Activated CD4-positive, alpha-beta memory T cell treated with anti-CD3 and anti-CD28 coated beads for 36 hours (primary cell): ENCODE data around the gene CLSTN2. TPM values are rescaled to one million over a fixed set of nuclear protein-coding genes. Genes with fewer than 3 reads are reported as not detected.

Source experiments
- CTCF ChIA-PET: fragments of 350-600 bp; sonication (Branson Sonifier 250); formaldehyde crosslinking; loops from one replicate; lab custom pipeline; 2021; ENCODE audit warnings: antibody characterized with exemption, inconsistent platforms; lab: Charles Lee
- POLR2A ChIA-PET: fragments of 350-600 bp; sonication (Branson Sonifier 250); formaldehyde crosslinking; loops from one replicate; lab custom pipeline; 2021; ENCODE audit warnings: antibody characterized with exemption; lab: Charles Lee
- DNase-seq: peaks from one replicate; pipeline ENCODE4 v3.0.0-alpha.2; 2020
- H3K27ac Mint-ChIP-seq: one replicate; pipeline ENCODE4 v1.8.0; 2021; ENCODE audit warnings: mixed read lengths
- H3K27me3 Mint-ChIP-seq: one replicate; pipeline ENCODE4 v1.8.0; 2021; ENCODE audit warnings: mixed read lengths
- H3K36me3 Mint-ChIP-seq: one replicate; pipeline ENCODE4 v1.8.0; 2021; ENCODE audit warnings: mixed read lengths
- H3K4me1 Mint-ChIP-seq: one replicate; pipeline ENCODE4 v1.8.0; 2021; ENCODE audit warnings: low read depth, mixed read lengths
- H3K4me3 Mint-ChIP-seq: one replicate; pipeline ENCODE4 v1.8.0; 2021; ENCODE audit warnings: mild to moderate bottlenecking, mixed read lengths
- H3K9me3 Mint-ChIP-seq: one replicate; pipeline ENCODE4 v1.8.0; 2021; ENCODE audit warnings: mixed read lengths
- intact Hi-C: fragments of 100-400 bp; cut with micrococcal nuclease; formaldehyde crosslinking; loops from one replicate; pipeline ENCODE4 v1.15.1; 2023
- total RNA-seq, 2 experiments: library from RNA; stranded (reverse); gene quantifications; one replicate each; pipeline ENCODE4 v1.2.3, GENCODE V29; 2021

Gene CLSTN2
- total RNA-seq, 2 experiments from 2014 or later: not detected

DNA sequence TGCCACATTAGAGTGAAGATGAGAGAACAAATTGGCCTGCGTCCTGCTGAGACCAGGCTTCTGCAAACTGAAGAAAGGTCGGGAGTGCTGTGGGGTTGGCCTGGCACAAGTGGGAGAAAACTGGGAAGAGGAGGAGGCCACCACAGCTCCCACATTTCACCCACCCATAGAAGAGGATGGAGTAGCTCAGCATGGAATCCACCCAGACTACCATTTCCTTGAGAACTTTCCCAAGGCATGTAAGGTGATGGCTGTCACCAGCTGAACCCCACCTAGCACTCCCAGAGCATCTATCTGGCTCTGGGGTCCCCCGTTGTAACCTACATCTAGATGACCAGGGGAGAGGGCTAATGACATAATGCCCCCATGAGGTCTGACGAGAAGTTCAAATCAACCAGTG is 622.5 kb downstream of the CLSTN2 start:
- DNase-seq: no peak
- Mint-ChIP-seq H3K4me1 (no peaks in the 10 kb centered on the region), H3K9me3 (no peaks in the 10 kb centered on the region), H3K27ac (no peak overlapping the region), H3K27me3 (peaks cover 2% of the 10 kb centered on the region), H3K4me3 (no peak overlapping the region), H3K36me3 (no peaks in the 10 kb centered on the region)
- ChIA-PET POLR2A (no interaction called here), CTCF (no interaction called here)
- intact Hi-C loops: no loop called here

DNA sequence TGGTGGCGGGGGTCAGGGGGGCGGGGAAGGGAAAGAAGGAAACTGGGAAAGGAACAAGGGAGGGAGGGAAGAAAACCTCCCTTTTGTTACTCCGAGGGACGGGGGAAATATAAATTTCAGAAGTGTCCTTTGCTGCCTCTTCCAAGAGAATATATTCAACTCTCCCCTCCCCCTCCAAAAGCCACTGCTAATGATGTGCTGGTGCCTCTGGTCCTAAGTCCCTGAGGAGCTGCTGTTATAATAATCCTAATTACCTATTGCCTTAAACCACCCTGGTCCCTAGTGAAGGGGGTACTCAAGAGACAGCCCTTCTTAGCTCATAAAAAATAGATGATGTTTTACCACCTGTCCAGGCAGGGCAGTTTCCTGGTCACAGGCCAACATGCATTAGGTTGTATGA is 624.6 kb downstream of the CLSTN2 start:
- CTCF ChIA-PET: no interaction called here
- Mint-ChIP-seq H3K4me1 (no peaks in the 10 kb centered on the region), H3K36me3 (no peaks in the 10 kb centered on the region), H3K4me3 (no peak overlapping the region), H3K27ac (no peak overlapping the region), H3K9me3 (no peaks in the 10 kb centered on the region), H3K27me3 (peaks cover 2% of the 10 kb centered on the region)
- no peak for DNase-seq
- intact Hi-C loops: no loop called here
- POLR2A ChIA-PET: no interaction called here

GRCh38 chr3:140563206-140563760 is 628.3 kb downstream of the CLSTN2 start:
- intact Hi-C loops: no loop called here
- CTCF ChIA-PET: no interaction called here
- no peaks in the 10 kb centered on the region for H3K4me1 Mint-ChIP-seq
- H3K27me3 Mint-ChIP-seq: peaks cover 2% of the 10 kb centered on the region
- POLR2A ChIA-PET: no interaction called here
- no peak for DNase-seq
- H3K36me3 Mint-ChIP-seq: no peaks in the 10 kb centered on the region
- no peak overlapping the region for H3K27ac Mint-ChIP-seq
- H3K9me3 Mint-ChIP-seq: no peaks in the 10 kb centered on the region
- no peak overlapping the region for H3K4me3 Mint-ChIP-seq

GRCh38 chr3:140568131-140568530 is 633.1 kb downstream of the CLSTN2 start:
- ChIA-PET POLR2A (no interaction called here), CTCF (no interaction called here)
- no peaks in the 10 kb centered on the region for H3K27me3 Mint-ChIP-seq
- no peaks in the 10 kb centered on the region for H3K36me3 Mint-ChIP-seq
- H3K4me1 Mint-ChIP-seq: no peaks in the 10 kb centered on the region
- no peak overlapping the region for H3K27ac Mint-ChIP-seq
- H3K4me3 Mint-ChIP-seq: no peak overlapping the region
- no peaks in the 10 kb centered on the region for H3K9me3 Mint-ChIP-seq
- no peak for DNase-seq
- intact Hi-C loops: no loop called here

DNA sequence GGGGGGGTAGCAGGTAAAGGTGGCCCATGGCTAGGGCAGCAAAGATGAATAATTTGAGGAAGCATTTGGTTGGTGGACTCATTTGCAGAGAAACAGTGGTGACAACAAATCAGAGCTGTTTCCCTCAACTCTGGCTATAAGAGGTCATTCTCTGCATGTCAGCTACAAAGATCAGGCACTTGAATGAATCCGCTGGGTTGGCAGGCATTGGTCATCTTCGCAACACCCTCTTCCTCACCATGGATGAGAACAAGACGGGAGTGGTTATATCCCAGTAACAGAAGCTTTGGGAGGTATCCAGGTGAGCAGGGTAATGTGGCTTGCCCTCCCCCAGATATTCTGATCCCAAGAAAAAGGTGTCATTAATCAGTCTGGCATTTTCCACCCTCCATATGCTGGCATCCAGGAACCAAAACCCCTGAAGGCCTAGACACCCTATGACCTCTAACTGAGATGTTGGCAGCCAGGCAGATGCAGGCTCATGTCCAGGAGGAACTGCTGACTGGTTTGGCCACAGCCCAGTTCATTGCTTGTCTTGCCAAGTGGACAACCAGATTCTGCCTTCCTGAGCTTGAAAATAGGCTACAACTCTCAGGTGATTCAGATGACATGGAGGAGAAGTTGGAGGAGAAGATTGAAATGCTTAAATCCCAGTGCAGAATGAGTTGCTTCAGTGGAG is 634.0 kb downstream of the CLSTN2 start:
- no peaks in the 10 kb centered on the region for H3K4me1 Mint-ChIP-seq
- H3K36me3 Mint-ChIP-seq: no peaks in the 10 kb centered on the region
- H3K27me3 Mint-ChIP-seq: no peaks in the 10 kb centered on the region
- H3K27ac Mint-ChIP-seq: no peak overlapping the region
- DNase-seq: no peak
- H3K4me3 Mint-ChIP-seq: no peak overlapping the region
- no peaks in the 10 kb centered on the region for H3K9me3 Mint-ChIP-seq
- intact Hi-C loops: no loop called here
- CTCF ChIA-PET: no interaction called here
- POLR2A ChIA-PET: no interaction called here

GRCh38 chr3:140570602-140571001 is 635.6 kb downstream of the CLSTN2 start:
- no peak overlapping the region for H3K27ac Mint-ChIP-seq

DNA sequence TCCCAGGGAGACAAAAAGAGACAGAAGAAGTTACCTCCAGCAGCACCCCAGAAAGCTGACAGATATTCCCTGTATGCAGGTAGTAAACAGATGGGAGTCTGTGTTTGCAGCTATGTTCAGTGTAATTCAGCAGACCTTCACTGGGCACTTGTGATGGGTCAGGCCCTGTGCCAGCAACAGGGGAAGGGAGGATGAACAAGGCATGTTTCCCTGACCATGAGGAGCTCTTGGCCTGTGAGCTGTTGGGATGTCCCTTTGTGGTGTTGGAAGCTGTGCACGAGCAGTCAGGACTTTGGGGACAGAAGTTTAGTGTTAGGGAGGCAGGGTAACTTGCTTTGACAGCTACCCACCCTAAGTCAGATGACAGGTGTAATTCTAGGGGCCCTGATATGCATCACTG is 636.9 kb downstream of the CLSTN2 start:
- POLR2A ChIA-PET: no interaction called here
- Mint-ChIP-seq H3K4me3 (no peak overlapping the region), H3K4me1 (no peaks in the 10 kb centered on the region), H3K9me3 (no peaks in the 10 kb centered on the region), H3K27me3 (no peaks in the 10 kb centered on the region), H3K27ac (no peak overlapping the region), H3K36me3 (no peaks in the 10 kb centered on the region)
- CTCF ChIA-PET: no interaction called here
- intact Hi-C loops: no loop called here
- DNase-seq: no peak

More at GRCh38 chr3:140570602-140571001, 635.6 kb downstream of the CLSTN2 start:
- Mint-ChIP-seq H3K27me3 (no peaks in the 10 kb centered on the region), H3K36me3 (no peaks in the 10 kb centered on the region), H3K4me1 (no peaks in the 10 kb centered on the region), H3K4me3 (no peak overlapping the region), H3K9me3 (no peaks in the 10 kb centered on the region)
- ChIA-PET POLR2A (no interaction called here), CTCF (interaction anchor here (0.6 kb wide), 1 partner anchor 141 kb away, joined by 3 read pairs; no protein-coding TSS in a partner anchor)
- intact Hi-C loops: no loop called here
- no peak for DNase-seq

GRCh38 chr3:140572334-140572733 is 637.3 kb downstream of the CLSTN2 start:
- intact Hi-C loops: no loop called here
- H3K4me3 Mint-ChIP-seq: no peak overlapping the region
- peaks cover 1% of the 10 kb centered on the region for H3K27me3 Mint-ChIP-seq
- no peaks in the 10 kb centered on the region for H3K4me1 Mint-ChIP-seq
- DNase-seq: no peak
- ChIA-PET CTCF (no interaction called here), POLR2A (no interaction called here)
- no peak overlapping the region for H3K27ac Mint-ChIP-seq
- no peaks in the 10 kb centered on the region for H3K9me3 Mint-ChIP-seq
- H3K36me3 Mint-ChIP-seq: no peaks in the 10 kb centered on the region

DNA sequence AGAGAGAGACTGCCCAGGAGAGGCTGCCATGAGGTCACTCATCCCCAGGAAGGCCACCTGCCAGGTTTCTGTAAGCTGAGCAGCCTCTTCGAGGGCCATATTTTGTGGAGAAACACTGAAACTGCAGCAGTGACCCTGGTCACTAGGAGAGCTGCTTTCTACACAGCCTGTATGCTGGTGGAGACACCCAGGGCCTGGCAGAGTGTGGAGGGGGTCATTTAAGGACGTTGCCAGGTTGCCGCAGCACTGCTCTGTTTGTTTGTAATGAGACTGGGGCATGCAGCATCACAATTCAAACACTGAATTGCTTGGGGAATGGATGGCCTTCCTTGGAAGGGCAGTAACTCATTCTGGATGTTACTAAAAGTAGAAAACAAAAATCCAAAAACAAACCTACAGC is 638.0 kb downstream of the CLSTN2 start:
- Mint-ChIP-seq H3K36me3 (no peaks in the 10 kb centered on the region), H3K4me3 (no peak overlapping the region), H3K27me3 (peaks cover 3% of the 10 kb centered on the region), H3K9me3 (no peaks in the 10 kb centered on the region), H3K27ac (no peak overlapping the region), H3K4me1 (no peaks in the 10 kb centered on the region)
- intact Hi-C loops: no loop called here
- CTCF ChIA-PET: no interaction called here
- DNase-seq: no peak
- POLR2A ChIA-PET: no interaction called here

GRCh38 chr3:140574375-140574774 is 639.4 kb downstream of the CLSTN2 start:
- Mint-ChIP-seq H3K27me3 (peaks cover 3% of the 10 kb centered on the region), H3K4me3 (no peak overlapping the region), H3K9me3 (no peaks in the 10 kb centered on the region), H3K36me3 (no peaks in the 10 kb centered on the region), H3K27ac (no peak overlapping the region), H3K4me1 (no peaks in the 10 kb centered on the region)
- intact Hi-C loops: no loop called here
- POLR2A ChIA-PET: no interaction called here
- CTCF ChIA-PET: no interaction called here
- DNase-seq: no peak

- Mint-ChIP-seq H3K27me3 (peaks cover 3% of the 10 kb centered on the region), H3K4me3 (no peak overlapping the region), H3K4me1 (no peaks in the 10 kb centered on the region), H3K9me3 (no peaks in the 10 kb centered on the region), H3K27ac (no peak overlapping the region), H3K36me3 (no peaks in the 10 kb centered on the region)
- intact Hi-C loops: no loop called here
- ChIA-PET CTCF (no interaction called here), POLR2A (no interaction called here)
- DNase-seq: no peak
Measured at GRCh38 chr3:140576449-140576848, 641.5 kb downstream of the CLSTN2 start.

DNA sequence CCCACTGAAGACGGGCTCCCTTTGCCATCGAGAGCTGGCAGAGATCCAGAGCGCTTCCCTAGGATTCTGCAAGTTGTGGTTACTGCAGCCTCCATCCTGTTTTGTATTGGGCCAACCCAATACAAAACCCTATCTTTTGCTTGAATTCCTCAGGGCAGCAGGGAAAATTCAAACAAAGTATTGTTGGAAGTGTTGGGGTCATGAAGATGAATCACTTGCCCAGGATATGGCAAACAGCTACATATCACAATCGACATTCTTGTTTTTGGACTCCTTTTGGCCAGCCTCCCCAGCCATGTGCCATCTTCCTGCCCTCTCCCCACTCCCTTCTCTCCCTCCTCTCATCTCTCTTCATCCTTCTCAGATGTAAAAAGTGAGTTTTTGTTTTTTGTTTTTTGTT is 642.9 kb downstream of the CLSTN2 start:
- Mint-ChIP-seq H3K9me3 (no peaks in the 10 kb centered on the region), H3K4me3 (no peak overlapping the region)
- POLR2A ChIA-PET: no interaction called here

GRCh38 chr3:140579260-140579659 is 644.3 kb downstream of the CLSTN2 start:
- Mint-ChIP-seq H3K36me3 (no peaks in the 10 kb centered on the region), H3K4me1 (no peaks in the 10 kb centered on the region), H3K27ac (no peak overlapping the region), H3K4me3 (no peak overlapping the region), H3K27me3 (peaks cover 3% of the 10 kb centered on the region), H3K9me3 (no peaks in the 10 kb centered on the region)
- ChIA-PET CTCF (no interaction called here), POLR2A (no interaction called here)
- intact Hi-C loops: no loop called here
- no peak for DNase-seq

More for the DNA sequence above, 642.9 kb downstream of the CLSTN2 start:
- CTCF ChIA-PET: no interaction called here
- H3K4me1 Mint-ChIP-seq: no peaks in the 10 kb centered on the region
- no peaks in the 10 kb centered on the region for H3K36me3 Mint-ChIP-seq
- H3K27me3 Mint-ChIP-seq: peaks cover 3% of the 10 kb centered on the region
- intact Hi-C loops: no loop called here
- DNase-seq: no peak
- H3K27ac Mint-ChIP-seq: no peak overlapping the region
